Endodermal cell (in vitro differentiated cells): ENCODE results near the gene ATP10A. TPM values are rescaled to one million over a fixed set of nuclear protein-coding genes. Genes with fewer than 3 reads are reported as not detected.

Experiments used
- DNase-seq: peaks from one replicate; pipeline ENCODE4 v3.0.0-alpha.2; 2017
- H3K27ac ChIP-seq: 2 replicates; pipeline ENCODE4 v1.5.1; 2013; ENCODE audit warnings: mild to moderate bottlenecking, low read depth, low read length, moderate library complexity
- H3K27me3 ChIP-seq: 2 replicates; pipeline ENCODE4 v1.6.1; 2013; ENCODE audit warnings: mild to moderate bottlenecking, low read length, moderate library complexity; ENCODE audit not compliant: insufficient read depth, control insufficient read depth, poor library complexity, severe bottlenecking
- H3K36me3 ChIP-seq: 2 replicates; pipeline ENCODE4 v1.7.0; 2013; ENCODE audit warnings: mild to moderate bottlenecking, low read length, moderate library complexity; ENCODE audit not compliant: control insufficient read depth, insufficient read depth
- H3K4me1 ChIP-seq: one replicate; pipeline ENCODE4 v1.7.0; 2013; ENCODE audit warnings: low read length; ENCODE audit not compliant: control insufficient read depth, insufficient read depth
- H3K4me3 ChIP-seq: 2 replicates; pipeline ENCODE4 v1.5.1; 2013; ENCODE audit warnings: mild to moderate bottlenecking, low read length, moderate library complexity
- H3K9ac ChIP-seq: 2 replicates; pipeline ENCODE4 v1.6.1; 2013; ENCODE audit warnings: mild to moderate bottlenecking, low read length, moderate library complexity; ENCODE audit not compliant: poor library complexity, severe bottlenecking; ENCODE audit errors: extremely low read depth
- H3K9me3 ChIP-seq: 2 replicates; pipeline ENCODE4 v1.6.1; 2013; ENCODE audit warnings: mild to moderate bottlenecking, low read length, moderate library complexity; ENCODE audit not compliant: control insufficient read depth
- H3K27ac Mint-ChIP-seq: 2 replicates; pipeline ENCODE4 v1.8.0; 2020; ENCODE audit warnings: mixed read lengths
- H3K27me3 Mint-ChIP-seq: 2 replicates; pipeline ENCODE4 v1.8.0; 2021; ENCODE audit warnings: mild to moderate bottlenecking, mixed read lengths; ENCODE audit not compliant: insufficient read depth
- H3K36me3 Mint-ChIP-seq: 2 replicates; pipeline ENCODE4 v1.8.0; 2020; ENCODE audit warnings: low read depth, mixed read lengths
- H3K4me1 Mint-ChIP-seq: 2 replicates; pipeline ENCODE4 v1.8.0; 2020; ENCODE audit warnings: mixed read lengths
- H3K4me3 Mint-ChIP-seq: 2 replicates; pipeline ENCODE4 v1.8.0; 2020; ENCODE audit warnings: mild to moderate bottlenecking, moderate library complexity, mixed read lengths
- H3K9me3 Mint-ChIP-seq: 2 replicates; pipeline ENCODE4 v1.8.0; 2020; ENCODE audit warnings: mild to moderate bottlenecking, mixed read lengths
- CTCF ChIP-seq: fragments of 200-600 bp; sonication (generic); conservative IDR thresholded peaks from 2 replicates; pipeline ENCODE4 v1.5.0; 2021; ENCODE audit warnings: antibody characterized with exemption, mild to moderate bottlenecking
- WGBS, 2 experiments: methylation state at CpG; one replicate each; pipeline versions ENCODE4 v1.1.5 to v1.1.7; 2013; ENCODE audit warnings: missing lambda C conversion rate in 2 of 2, mixed read lengths in 1 of 2; ENCODE audit not compliant: insufficient coverage in 1 of 2, insufficient read length in 1 of 2; 5-methylcytosine and 5-hydroxymethylcytosine counted together
- total RNA-seq, 2 donors: library from RNA; stranded (reverse); fragmentation: NEBNext Ultra II Directional in 1 of 2; extraction: Animal tissue kit (Norgen Biotek cat#: 25700) in 1 of 2; gene quantifications; 2 replicates in 1 of 2; 3 replicates in 1 of 2; pipeline ENCODE4 v1.2.1, GENCODE V29; 2021

ATP10A gene
- total RNA-seq, 2 donors from 2014 or later: 0.04 to 1.2 TPM

DNA sequence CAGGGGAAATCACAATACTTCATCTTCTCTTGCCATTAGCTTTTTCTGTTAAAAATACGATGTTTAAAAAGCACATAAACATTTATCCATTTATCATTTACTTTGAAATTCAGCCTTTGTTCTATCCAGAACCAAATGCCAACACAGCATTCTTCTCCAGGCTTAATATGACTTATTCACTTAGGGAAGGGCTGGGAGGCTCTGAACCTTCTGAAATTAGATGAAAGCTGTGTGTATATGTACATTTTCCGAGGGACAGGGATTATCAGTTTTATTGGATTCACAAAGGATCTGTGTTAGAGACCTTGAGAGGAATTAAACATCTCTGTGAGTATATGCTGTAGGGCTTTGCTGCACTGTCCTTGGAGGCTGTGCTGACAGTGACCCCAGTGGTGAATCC is 213.7 kb downstream of the ATP10A start:
- no peak overlapping the region for H3K4me3 ChIP-seq
- H3K27me3 Mint-ChIP-seq: peaks cover 77% of the 10 kb centered on the region
- peaks cover 9% of the 10 kb centered on the region for H3K4me1 Mint-ChIP-seq
- H3K36me3 Mint-ChIP-seq: no peaks in the 10 kb centered on the region
- H3K9me3 ChIP-seq: no peaks in the 10 kb centered on the region
- no peak for DNase-seq
- no peaks in the 10 kb centered on the region for H3K4me1 ChIP-seq
- H3K27ac ChIP-seq: no peak overlapping the region
- H3K27me3 ChIP-seq: peaks cover 21% of the 10 kb centered on the region
- H3K27ac Mint-ChIP-seq: no peak overlapping the region
- H3K36me3 ChIP-seq: no peaks in the 10 kb centered on the region
- 82 to 91% methylated on average over 1 to 2 of the region's 2 CpGs for WGBS, 2 experiments
- no peak for TF ChIP-seq CTCF
- H3K9ac ChIP-seq: no peak overlapping the region
- no peaks in the 10 kb centered on the region for H3K9me3 Mint-ChIP-seq
- H3K4me3 Mint-ChIP-seq: no peak overlapping the region

GRCh38 chr15:25643120-25643519 is 220.0 kb downstream of the ATP10A start:
- Histone ChIP-seq H3K9ac (no peak overlapping the region), H3K36me3 (no peaks in the 10 kb centered on the region), H3K4me3 (no peak overlapping the region), H3K27me3 (peaks cover 44% of the 10 kb centered on the region), H3K9me3 (no peaks in the 10 kb centered on the region), H3K4me1 (no peaks in the 10 kb centered on the region), H3K27ac (peak overlapping the region; percentile 30)
- peak; percentile 84 for DNase-seq
- peaks cover 35% of the 10 kb centered on the region for H3K4me1 Mint-ChIP-seq
- H3K27ac Mint-ChIP-seq: no peak overlapping the region
- H3K9me3 Mint-ChIP-seq: no peaks in the 10 kb centered on the region
- no peak overlapping the region for H3K4me3 Mint-ChIP-seq
- TF ChIP-seq CTCF: no peak
- WGBS, 2 experiments: 23 to 37% methylated on average over 3 of the region's 4 CpGs
- peaks cover 100% of the 10 kb centered on the region for H3K27me3 Mint-ChIP-seq
- H3K36me3 Mint-ChIP-seq: no peaks in the 10 kb centered on the region

GRCh38 chr15:25641762-25642161 is 221.4 kb downstream of the ATP10A start:
- H3K9ac ChIP-seq: no peak overlapping the region
- no peak overlapping the region for H3K27ac ChIP-seq
- Mint-ChIP-seq H3K27me3 (peaks cover 100% of the 10 kb centered on the region), H3K4me3 (no peak overlapping the region), H3K27ac (peak overlapping the region; percentile 8), H3K9me3 (no peaks in the 10 kb centered on the region), H3K36me3 (no peaks in the 10 kb centered on the region), H3K4me1 (peaks cover 38% of the 10 kb centered on the region)
- peaks cover 51% of the 10 kb centered on the region for H3K27me3 ChIP-seq
- no peak for DNase-seq
- H3K36me3 ChIP-seq: no peaks in the 10 kb centered on the region
- WGBS, 2 experiments: 67 to 72% methylated on average over 1 to 6 of the region's 6 CpGs
- H3K4me3 ChIP-seq: no peak overlapping the region
- H3K9me3 ChIP-seq: no peaks in the 10 kb centered on the region
- H3K4me1 ChIP-seq: no peaks in the 10 kb centered on the region
- TF ChIP-seq CTCF: no peak
